ENCODE results near the gene ARHGEF25. TPM values are rescaled to one million over a fixed set of nuclear protein-coding genes. Genes with fewer than 3 reads are reported as not detected.
"Not testable (repeated sequence)": the region's sequence is repeated elsewhere in the genome, so short reads cannot be mapped to it uniquely, and the experiment has no call there.

ARHGEF25 gene
- total RNA-seq, 1 donor from 2014 or later: 9.7 TPM

DNA sequence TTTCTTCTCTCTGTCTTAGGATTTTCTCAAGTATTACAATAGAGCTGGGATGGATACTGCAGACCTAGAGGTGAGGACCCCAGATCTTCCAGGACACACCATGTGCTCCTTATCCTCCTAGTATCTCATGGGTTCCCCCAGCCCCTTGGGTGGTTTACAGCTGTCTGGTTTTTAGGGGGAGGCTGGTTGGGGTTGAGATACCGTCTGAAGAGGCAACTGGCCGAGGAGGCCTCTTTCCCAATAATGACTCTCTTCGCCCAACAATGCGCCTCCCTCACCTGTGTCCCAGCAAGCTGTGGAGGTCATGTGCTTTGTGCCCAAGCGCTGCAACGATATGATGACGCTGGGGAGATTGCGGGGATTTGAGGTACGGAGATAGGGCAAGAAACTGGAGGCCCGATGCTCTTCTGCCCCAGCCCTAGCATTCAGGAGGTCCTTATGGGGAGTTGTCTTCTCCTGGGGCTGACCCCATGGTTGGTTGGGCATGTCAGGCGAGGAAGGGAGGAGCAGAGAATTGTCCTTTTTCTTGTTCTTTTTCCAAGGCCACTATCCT, 3.8 kb downstream of the ARHGEF25 start:
- Histone ChIP-seq H3K36me3 (peaks cover 29% of the 10 kb centered on the region), H3K4me1 (peaks cover 85% of the 10 kb centered on the region), H3K27me3 (ENCODE audit: low read depth) (peaks cover 26% of the 10 kb centered on the region), H3K4me3 (peak overlapping the region; percentile 87), H3K27ac (replicated peaks) (peak overlapping the region; percentile 78), H3K9me3 (replicated peaks) (no peaks in the 10 kb centered on the region)
- intact Hi-C loops (cut with micrococcal nuclease): no loop called here
- TF ChIP-seq, protein P1, sequence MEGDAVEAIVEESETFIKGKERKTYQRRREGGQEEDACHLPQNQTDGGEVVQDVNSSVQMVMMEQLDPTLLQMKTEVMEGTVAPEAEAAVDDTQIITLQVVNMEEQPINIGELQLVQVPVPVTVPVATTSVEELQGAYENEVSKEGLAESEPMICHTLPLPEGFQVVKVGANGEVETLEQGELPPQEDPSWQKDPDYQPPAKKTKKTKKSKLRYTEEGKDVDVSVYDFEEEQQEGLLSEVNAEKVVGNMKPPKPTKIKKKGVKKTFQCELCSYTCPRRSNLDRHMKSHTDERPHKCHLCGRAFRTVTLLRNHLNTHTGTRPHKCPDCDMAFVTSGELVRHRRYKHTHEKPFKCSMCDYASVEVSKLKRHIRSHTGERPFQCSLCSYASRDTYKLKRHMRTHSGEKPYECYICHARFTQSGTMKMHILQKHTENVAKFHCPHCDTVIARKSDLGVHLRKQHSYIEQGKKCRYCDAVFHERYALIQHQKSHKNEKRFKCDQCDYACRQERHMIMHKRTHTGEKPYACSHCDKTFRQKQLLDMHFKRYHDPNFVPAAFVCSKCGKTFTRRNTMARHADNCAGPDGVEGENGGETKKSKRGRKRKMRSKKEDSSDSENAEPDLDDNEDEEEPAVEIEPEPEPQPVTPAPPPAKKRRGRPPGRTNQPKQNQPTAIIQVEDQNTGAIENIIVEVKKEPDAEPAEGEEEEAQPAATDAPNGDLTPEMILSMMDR (IDR thresholded peaks at IDR 0.05; ENCODE audit: borderline replicate concordance): no peak
- no peak for DNase-seq

DNA sequence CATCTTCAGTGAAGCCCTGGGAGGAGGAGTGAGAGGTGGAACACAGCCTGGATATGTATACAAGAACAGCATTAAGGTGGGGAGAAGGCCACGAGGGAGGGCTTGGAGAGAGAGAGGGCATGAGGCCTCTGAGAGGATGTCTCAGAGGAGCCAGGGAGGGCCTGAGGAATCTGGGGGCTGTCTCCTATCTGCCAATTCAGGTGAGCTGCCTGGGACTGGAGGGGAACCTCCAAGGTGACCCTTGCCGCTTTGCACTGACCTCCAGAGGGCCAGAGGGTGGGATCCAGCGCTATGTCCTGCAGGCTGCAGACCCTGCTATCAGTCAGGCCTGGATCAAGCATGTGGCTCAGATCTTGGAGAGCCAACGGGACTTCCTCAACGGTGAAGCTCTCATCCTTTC, 4.4 kb downstream of the ARHGEF25 start:
- intact Hi-C loops (cut with micrococcal nuclease): no loop called here
- Histone ChIP-seq H3K36me3 (peaks cover 29% of the 10 kb centered on the region), H3K4me3 (peak overlapping the region; percentile 87), H3K9me3 (replicated peaks) (no peaks in the 10 kb centered on the region), H3K27me3 (ENCODE audit: low read depth) (peaks cover 32% of the 10 kb centered on the region), H3K27ac (replicated peaks) (peak overlapping the region; percentile 78), H3K4me1 (peaks cover 85% of the 10 kb centered on the region)
- DNase-seq: no peak
- TF ChIP-seq, protein P1 (IDR thresholded peaks at IDR 0.05; ENCODE audit: borderline replicate concordance): no peak

DNA sequence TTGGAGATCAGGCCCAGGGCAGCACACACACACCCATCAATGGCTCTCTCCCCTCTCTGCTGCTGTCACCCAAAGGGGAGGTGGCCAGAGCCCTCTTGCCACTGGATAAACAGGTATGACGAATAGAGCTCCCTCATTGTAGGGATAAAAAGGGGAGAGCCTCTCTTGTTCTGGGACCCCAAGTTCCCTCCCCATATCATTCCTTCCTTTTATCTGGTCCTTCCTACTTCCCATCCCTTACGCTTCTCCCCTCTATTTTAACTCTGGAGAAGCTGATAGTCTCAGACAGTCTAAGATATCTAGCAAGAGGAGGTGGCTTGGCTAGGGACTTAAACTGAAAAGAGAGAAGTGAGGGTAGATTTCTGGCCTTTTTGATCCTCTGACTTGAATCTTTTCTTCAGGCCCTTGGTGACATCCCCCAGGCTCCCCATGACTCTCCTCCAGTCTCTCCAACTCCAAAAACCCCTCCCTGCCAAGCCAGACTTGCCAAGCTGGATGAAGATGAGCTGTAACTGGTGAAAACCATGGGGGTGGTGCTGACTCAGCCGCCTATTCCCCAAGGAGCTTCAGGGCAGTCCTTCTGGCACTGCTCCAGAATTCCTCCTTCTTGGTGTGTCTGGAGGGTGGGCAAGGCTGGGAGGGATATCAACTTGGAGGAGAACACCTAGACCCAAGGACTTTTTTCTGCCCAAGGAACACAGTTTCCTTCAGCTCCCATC, 5.3 kb downstream of the ARHGEF25 start:
- H3K36me3 ChIP-seq: peaks cover 29% of the 10 kb centered on the region
- H3K4me3 ChIP-seq: peak overlapping the region; percentile 87
- no peaks in the 10 kb centered on the region for H3K9me3 ChIP-seq (replicated peaks)
- DNase-seq: no peak
- H3K27ac ChIP-seq (replicated peaks): peak overlapping the region; percentile 78
- peaks cover 41% of the 10 kb centered on the region for H3K27me3 ChIP-seq (ENCODE audit: low read depth)
- intact Hi-C loops (cut with micrococcal nuclease): no loop called here
- TF ChIP-seq, protein P1 (IDR thresholded peaks at IDR 0.05; ENCODE audit: borderline replicate concordance): no peak
- H3K4me1 ChIP-seq: peaks cover 85% of the 10 kb centered on the region

DNA sequence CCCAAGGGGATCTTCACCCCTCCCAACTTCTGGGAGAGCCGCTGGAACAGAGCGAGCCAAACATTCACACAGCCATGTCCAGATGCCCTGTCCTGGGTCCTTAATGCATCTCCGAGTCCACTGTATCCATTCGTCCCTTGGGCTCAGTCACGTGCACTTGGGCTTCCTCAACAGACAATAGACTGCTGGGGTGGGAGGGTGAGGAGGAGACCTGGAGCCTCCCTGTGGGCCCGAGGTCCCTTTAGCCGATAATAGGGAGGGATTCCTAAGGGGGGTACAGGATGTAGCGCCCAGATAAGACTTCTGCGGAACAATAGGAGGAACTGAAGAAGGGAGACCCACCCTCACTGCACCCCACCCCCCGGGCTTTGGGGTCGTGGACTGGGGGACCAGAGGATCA, 6.7 kb downstream of the ARHGEF25 start:
- peak overlapping the region; percentile 87 for H3K4me3 ChIP-seq
- TF ChIP-seq, protein P1 (IDR thresholded peaks at IDR 0.05; ENCODE audit: borderline replicate concordance): no peak
- DNase-seq: no peak

DNA sequence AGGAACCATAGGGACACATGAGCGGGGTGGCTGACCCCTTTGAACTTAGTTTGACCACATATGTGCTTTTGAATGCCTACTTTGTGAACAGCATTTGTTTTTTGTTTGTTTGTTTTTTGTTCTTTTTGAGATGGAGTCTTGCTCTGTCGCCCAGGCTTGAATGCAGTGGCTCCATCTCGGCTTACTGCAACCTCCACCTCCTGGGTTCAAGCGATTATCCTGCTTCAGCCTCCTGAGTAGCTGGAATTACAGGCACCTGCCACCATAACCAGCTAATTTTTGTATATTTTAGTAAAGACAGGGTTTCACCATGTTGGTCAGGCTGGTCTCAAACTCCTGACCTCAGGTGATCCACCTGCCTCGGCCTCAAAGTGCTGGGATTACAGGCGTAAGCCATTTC, 7.2 kb downstream of the ARHGEF25 start:
- DNase-seq; H3K9me3 ChIP-seq (replicated peaks); intact Hi-C loops (cut with micrococcal nuclease): not testable (repeated sequence)
- Histone ChIP-seq H3K4me3 (peak overlapping the region; percentile 87), H3K36me3 (peaks cover 29% of the 10 kb centered on the region), H3K27ac (replicated peaks) (peak overlapping the region; percentile 78), H3K27me3 (ENCODE audit: low read depth) (peaks cover 56% of the 10 kb centered on the region), H3K4me1 (peaks cover 73% of the 10 kb centered on the region)

More for the DNA sequence above, 6.7 kb downstream of the ARHGEF25 start:
- H3K4me1 ChIP-seq: peaks cover 78% of the 10 kb centered on the region
- intact Hi-C loops (cut with micrococcal nuclease): no loop called here
- H3K9me3 ChIP-seq (replicated peaks): no peaks in the 10 kb centered on the region
- H3K27ac ChIP-seq (replicated peaks): peak overlapping the region; percentile 78
- H3K27me3 ChIP-seq (ENCODE audit: low read depth): peaks cover 51% of the 10 kb centered on the region
- H3K36me3 ChIP-seq: peaks cover 29% of the 10 kb centered on the region

DNA sequence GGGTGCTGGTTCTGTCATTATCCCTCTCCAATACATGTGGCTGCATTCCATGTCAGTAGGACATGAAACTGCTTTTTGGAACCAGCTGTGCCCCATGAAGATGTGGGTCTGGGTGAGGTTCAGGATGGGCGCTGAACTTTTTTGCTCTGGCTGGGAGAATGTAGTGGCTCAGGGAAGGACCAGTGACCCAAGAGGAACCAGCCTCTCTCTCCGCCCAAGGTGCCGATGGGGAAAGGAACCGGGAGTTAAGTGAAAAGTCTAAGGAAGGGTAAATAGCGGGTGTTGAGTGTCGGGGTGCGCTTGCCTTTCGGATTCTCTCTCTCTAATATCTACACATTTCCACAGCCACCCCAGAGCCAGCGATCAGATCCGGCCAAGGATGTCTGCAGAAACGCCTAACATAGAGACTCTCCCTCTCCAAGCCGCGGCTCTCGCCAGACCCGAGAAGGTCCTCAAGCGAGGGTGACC, 7.8 kb downstream of the ARHGEF25 start:
- DNase-seq: peak; percentile 44
- H3K36me3 ChIP-seq: peaks cover 26% of the 10 kb centered on the region
- intact Hi-C loops (cut with micrococcal nuclease): no loop called here
- TF ChIP-seq, protein P1 (IDR thresholded peaks at IDR 0.05; ENCODE audit: borderline replicate concordance): no peak
- H3K27me3 ChIP-seq (ENCODE audit: low read depth): peaks cover 61% of the 10 kb centered on the region
- peak overlapping the region; percentile 78 for H3K27ac ChIP-seq (replicated peaks)
- peaks cover 68% of the 10 kb centered on the region for H3K4me1 ChIP-seq
- H3K4me3 ChIP-seq: peak overlapping the region; percentile 66
- H3K9me3 ChIP-seq (replicated peaks): no peaks in the 10 kb centered on the region

Measured in left ventricle myocardium inferior (tissue), 1 donor.